Right lobe of liver (tissue), 6 donors: ENCODE results near the gene TRPM3. TPM values are rescaled to one million over a fixed set of nuclear protein-coding genes. Genes with fewer than 3 reads are reported as not detected.

Source experiments
- ATAC-seq, 4 donors: fragments of 200-7000 bp; cut with Tn5 transposase; one replicate each; pipeline ENCODE4 v1.9.1; 2020; ENCODE audit warnings: mild to moderate bottlenecking in 4 of 4, moderate library complexity in 4 of 4
- DNase-seq, 3 donors: peaks; one replicate each; pipeline ENCODE4 v3.0.0-alpha.2; 2020
- H3K27ac ChIP-seq, 3 donors: fragments of 200-600 bp; one replicate each; pipeline ENCODE4 v1.8.0; 2022
- H3K27me3 ChIP-seq, 2 donors: fragments of 200-600 bp; one replicate each; pipeline ENCODE4 v1.8.0; 2022
- H3K36me3 ChIP-seq, 4 donors: fragments of 200-600 bp; sonication (generic) in 1 of 4; one replicate each; pipeline versions ENCODE4 v1.5.1 to v1.8.0; 2017 to 2022; ENCODE audit warnings: control low read depth in 1 of 4
- H3K4me1 ChIP-seq, 4 donors: fragments of 200-600 bp; sonication (generic) in 1 of 4; one replicate each; pipeline versions ENCODE4 v1.5.1 to v1.8.0; 2017 to 2022; ENCODE audit warnings: control low read depth in 1 of 4
- H3K4me3 ChIP-seq, 3 donors: fragments of 200-600 bp; one replicate each; pipeline ENCODE4 v1.8.0; 2022
- H3K9me3 ChIP-seq, 4 donors: fragments of 200-600 bp; sonication (generic) in 1 of 4; one replicate each; pipeline versions ENCODE4 v1.5.1 to v1.8.0; 2017 to 2022; ENCODE audit warnings: control low read depth in 1 of 4
- CTCF ChIP-seq, 4 donors: fragments of 200-600 bp in 3 of 4; fragments of 450-650 bp in 1 of 4; IDR thresholded peaks; one replicate each; pipeline versions ENCODE4 v1.5.1 to v1.8.0; 2016 to 2022; ENCODE audit warnings: antibody characterized with exemption in 4 of 4, mild to moderate bottlenecking in 2 of 4
- POLR2A ChIP-seq: fragments of 450-650 bp; IDR thresholded peaks from one replicate; pipeline ENCODE4 v1.6.1; 2017; ENCODE audit warnings: antibody characterized with exemption, mild to moderate bottlenecking
- WGBS: methylation state at CpG from one replicate; pipeline ENCODE4 v1.1.6; 2018; ENCODE audit warnings: low coverage, low lambda C conversion rate; ENCODE audit not compliant: insufficient coverage; ENCODE audit errors: missing lambda C conversion rate; 5-methylcytosine and 5-hydroxymethylcytosine counted together
- intact Hi-C, 2 donors: fragments of 100-400 bp; cut with DNase I; formaldehyde crosslinking; loops; one replicate each; pipeline versions ENCODE4 v1.11.2 to v1.14.1; 2022
- total RNA-seq, 6 experiments: library from RNA; depleted of rRNA in 2 of 6; stranded (reverse); fragments of >200 nt in 2 of 6; fragmentation: NEBNext Ultra II Directional in 3 of 6; extraction: Animal tissue kit (Norgen Biotek cat#: 25700) in 3 of 6; gene quantifications; one replicate each; pipeline versions ENCODE4 v1.1.0 to v1.2.4, GENCODE V29; 2016 to 2023
- donor health status: DM: no; HTN: yes; CAD: no.
- donor health status: DM: no; HTN: no; CAD: no.
- donor health status: DM: no; HTN: no; CAD: no.
- donor health status: DM: no; HTN: yes; CAD: no.
- donor health status: DM: no; HTN: yes; CAD: no.

Gene TRPM3
- total RNA-seq, 6 experiments from 2014 or later = 0.26 to 0.56 (median 0.39) TPM

DNA sequence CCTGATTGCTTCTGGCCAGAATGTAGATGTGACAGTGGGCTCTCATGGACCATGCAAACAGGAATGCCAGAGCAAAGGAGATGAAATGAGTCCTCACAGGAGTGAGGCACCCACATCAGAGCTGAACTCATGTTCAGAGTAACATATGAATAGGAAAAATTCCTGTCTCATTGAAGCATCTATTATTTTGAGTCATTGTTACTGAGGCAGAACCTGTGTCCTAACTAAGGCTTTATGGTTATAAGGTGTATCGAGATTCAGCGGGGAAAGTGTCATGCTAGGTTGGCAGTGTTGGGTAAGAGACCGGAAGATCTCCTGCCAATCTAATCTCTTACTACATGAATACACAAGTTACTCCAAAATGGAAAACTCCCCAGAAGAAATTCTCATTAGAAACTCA is 304.1 kb downstream of the TRPM3 start:
- intact Hi-C loops = no loop called here
- Histone ChIP-seq H3K27ac (no peak overlapping the region), H3K9me3 (no peaks in the 10 kb centered on the region), H3K4me1 (no peaks in the 10 kb centered on the region), H3K4me3 (no peak overlapping the region), H3K36me3 (no peaks in the 10 kb centered on the region), H3K27me3 (no peaks in the 10 kb centered on the region)
- no peak for TF ChIP-seq CTCF (IDR thresholded peaks at IDR 0.05)
- no peak for TF ChIP-seq POLR2A
- no peak for DNase-seq
- ATAC-seq = no peak
- WGBS = 82% methylated on average over 3 of the region's 3 CpGs

DNA sequence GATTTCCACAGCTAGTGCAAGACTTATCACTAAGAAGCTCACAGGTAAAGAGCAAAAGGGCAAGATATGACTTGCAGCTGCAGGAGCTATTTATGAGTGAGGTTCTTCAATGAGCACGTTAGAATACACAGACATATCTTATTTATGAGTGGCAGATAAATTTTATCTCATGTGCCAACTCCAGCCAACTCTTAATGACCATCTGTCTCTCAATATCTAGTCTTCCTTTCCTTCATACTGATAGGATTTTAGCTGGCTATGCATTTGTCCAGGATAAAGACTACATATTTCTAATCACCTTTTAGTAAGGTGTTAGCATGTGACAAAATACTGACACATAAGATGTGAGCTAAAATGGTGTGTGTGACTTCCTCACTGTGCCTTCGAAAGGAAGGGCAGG is 304.5 kb downstream of the TRPM3 start:
- TF ChIP-seq CTCF (IDR thresholded peaks at IDR 0.05) (no peak), POLR2A (no peak)
- WGBS = 39% methylated on average over 2 of the region's 2 CpGs
- ATAC-seq = no peak

GRCh38 chr9:70816316-70816715 is 305.1 kb downstream of the TRPM3 start:
- WGBS = 76% methylated on average over 1 of the region's 1 CpG
- intact Hi-C loops = no loop called here

More for the DNA sequence above, 304.5 kb downstream of the TRPM3 start:
- Histone ChIP-seq H3K27me3 (no peaks in the 10 kb centered on the region), H3K4me3 (no peak overlapping the region), H3K9me3 (no peaks in the 10 kb centered on the region), H3K36me3 (no peaks in the 10 kb centered on the region), H3K27ac (no peak overlapping the region), H3K4me1 (no peaks in the 10 kb centered on the region)
- intact Hi-C loops = no loop called here
- no peak for DNase-seq

DNA sequence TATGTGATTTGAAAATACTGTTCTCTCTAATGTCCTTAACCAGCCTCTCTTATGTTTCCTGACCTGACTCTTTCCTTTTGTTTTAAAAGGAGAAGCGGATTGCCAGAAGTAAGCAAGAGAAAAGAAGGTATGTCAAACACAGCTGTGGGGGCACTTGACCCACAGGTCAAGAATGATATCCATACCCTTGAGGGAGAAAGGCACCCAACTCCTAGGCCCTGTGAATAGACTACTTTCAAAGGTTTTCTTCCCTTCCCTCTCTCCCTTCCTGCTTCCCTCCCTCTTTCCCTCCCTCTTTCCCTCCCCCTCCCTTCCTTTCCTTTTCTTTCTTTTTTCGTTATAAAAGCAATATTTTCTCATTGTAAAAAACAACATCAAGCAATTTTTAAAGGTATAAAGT is 306.8 kb downstream of the TRPM3 start:
- DNase-seq (no peak), ATAC-seq (no peak)
- H3K4me3 ChIP-seq = no peak overlapping the region
- no peaks in the 10 kb centered on the region for H3K4me1 ChIP-seq
- no peaks in the 10 kb centered on the region for H3K27me3 ChIP-seq
- no peaks in the 10 kb centered on the region for H3K9me3 ChIP-seq
- H3K36me3 ChIP-seq = no peaks in the 10 kb centered on the region
- H3K27ac ChIP-seq = no peak overlapping the region
- WGBS = 52% methylated on average over 2 of the region's 2 CpGs
- intact Hi-C loops = no loop called here
- TF ChIP-seq CTCF (IDR thresholded peaks at IDR 0.05) (no peak), POLR2A (no peak)

More at GRCh38 chr9:70816316-70816715, 305.1 kb downstream of the TRPM3 start:
- no peak overlapping the region for H3K4me3 ChIP-seq
- no peak for DNase-seq
- no peak overlapping the region for H3K27ac ChIP-seq
- no peaks in the 10 kb centered on the region for H3K36me3 ChIP-seq
- H3K9me3 ChIP-seq = no peaks in the 10 kb centered on the region
- ATAC-seq = no peak
- no peaks in the 10 kb centered on the region for H3K27me3 ChIP-seq
- TF ChIP-seq CTCF (IDR thresholded peaks at IDR 0.05) (no peak), POLR2A (no peak)
- no peaks in the 10 kb centered on the region for H3K4me1 ChIP-seq

- Histone ChIP-seq H3K27ac (no peak overlapping the region), H3K4me3 (no peak overlapping the region), H3K27me3 (no peaks in the 10 kb centered on the region), H3K9me3 (no peaks in the 10 kb centered on the region), H3K36me3 (no peaks in the 10 kb centered on the region), H3K4me1 (no peaks in the 10 kb centered on the region)
- intact Hi-C loops = no loop called here
- no peak for DNase-seq
- WGBS = 95% methylated on average over 2 of the region's 2 CpGs
- no peak for ATAC-seq
- TF ChIP-seq POLR2A = no peak
- no peak for TF ChIP-seq CTCF (IDR thresholded peaks at IDR 0.05)
These were observed 308.3 kb downstream of the TRPM3 start for GRCh38 chr9:70813141-70813540.
